Esophagus muscularis mucosa (tissue), 4 donors: ENCODE data around the gene SMO.

ENCODE experiments used
- CTCF ChIP-seq, 3 experiments: fragments of 200-600 bp in 2 of 3; fragments of 450-650 bp in 1 of 3; sonication (generic) in 2 of 3; IDR thresholded peaks; one replicate each; pipeline ENCODE4 v1.5.1; 2017 to 2019; ENCODE audit warnings: antibody characterized with exemption in 3 of 3, mild to moderate bottlenecking in 2 of 3, moderate library complexity in 1 of 3
- EP300 ChIP-seq: sonication (generic); formaldehyde crosslinking; IDR thresholded peaks from one replicate; pipeline ENCODE4 v1.6.1; 2017; ENCODE audit warnings: antibody characterized with exemption
- POLR2A ChIP-seq: fragments of 450-650 bp; IDR thresholded peaks from one replicate; pipeline ENCODE4 v1.6.1; 2017; ENCODE audit warnings: antibody characterized with exemption, moderate library complexity, mild to moderate bottlenecking, low read depth
- POLR2AphosphoS5 ChIP-seq, 2 donors: sonication (generic); formaldehyde crosslinking; IDR thresholded peaks; one replicate each; pipeline ENCODE4 v1.6.1; 2017; ENCODE audit warnings: antibody characterized with exemption in 2 of 2

DNA sequence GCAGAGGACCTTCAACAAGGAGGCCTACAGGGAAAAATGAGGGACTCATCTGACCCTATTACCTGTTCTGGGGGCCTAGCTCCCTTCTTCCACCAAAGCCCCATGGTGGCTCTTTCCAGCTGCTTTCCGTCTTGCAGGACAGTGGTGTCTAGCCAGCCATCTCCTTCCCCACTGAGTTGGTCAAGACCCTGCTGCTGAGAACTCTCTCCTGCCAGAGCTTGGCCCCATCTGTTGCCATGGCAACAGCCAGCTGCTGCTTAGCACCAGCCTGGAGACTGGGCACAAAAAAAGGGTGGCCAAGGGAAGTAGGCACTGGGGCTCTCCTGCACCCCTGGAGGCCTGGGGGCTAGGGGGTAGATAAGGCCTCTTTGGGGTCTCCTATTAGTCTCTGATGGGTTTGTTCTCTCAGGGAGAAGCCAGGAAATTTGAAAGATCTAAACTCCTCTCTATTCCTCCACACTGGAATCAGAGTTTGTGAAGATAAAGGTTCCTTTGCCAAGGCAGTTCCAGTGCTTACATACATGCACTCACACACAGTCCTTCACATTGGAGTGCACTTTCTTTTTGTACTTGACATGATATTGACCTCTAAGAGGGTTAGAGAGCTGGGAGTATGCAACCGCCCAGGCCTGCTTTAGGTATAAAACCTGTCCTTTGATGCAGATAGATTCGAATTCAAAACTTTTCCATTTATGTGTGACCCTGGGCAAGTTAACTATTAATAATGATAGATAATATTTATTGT is 28.1 kb upstream of the SMO start:
- TF ChIP-seq CTCF (IDR thresholded peaks at IDR 0.05) (no peak), POLR2AphosphoS5 (IDR thresholded peaks at IDR 0.05) (no peak), POLR2A (no peak), EP300 (no peak)
